OCI-LY7 (cell line): ENCODE measurements around the gene FBXL22. TPM values are rescaled to one million over a fixed set of nuclear protein-coding genes. Genes with fewer than 3 reads are reported as not detected.

Experiments used
- BruUV-seq: library from RNA; stranded (reverse); fragments of 400-500 nt; replicated peaks from 2 replicates; lab custom pipeline; 2021; lab: Mats Ljungman, UMichigan
- CTCF ChIA-PET: fragments of 300-600 bp; sonication (Branson Sonifier 250); formaldehyde crosslinking; loops from one replicate; lab custom pipeline; 2022; ENCODE audit warnings: antibody characterized with exemption; ENCODE audit not compliant: unreplicated experiment; lab: Charles Lee
- POLR2A ChIA-PET: fragments of 300-600 bp; sonication (Branson Sonifier 250); formaldehyde crosslinking; loops from one replicate; lab custom pipeline; 2022; ENCODE audit warnings: antibody characterized with exemption; lab: Charles Lee
- DNase-seq: peaks from one replicate; pipeline ENCODE4 v3.0.0-alpha.2; 2015; ENCODE audit warnings: low spot score
- H2AFZ ChIP-seq: fragments of 200-600 bp; sonication (generic), shearing (Covaris generic); 2 replicates; pipeline ENCODE4 v1.6.1; 2014; ENCODE audit warnings: mild to moderate bottlenecking, antibody characterized with exemption, low read length, moderate library complexity
- H3K27ac ChIP-seq: fragments of 200-600 bp; sonication (generic); 2 replicates; pipeline ENCODE4 v1.5.1; 2014; ENCODE audit warnings: mixed run types, low read depth, mild to moderate bottlenecking, moderate library complexity, low read length, inconsistent platforms; ENCODE audit not compliant: poor library complexity, severe bottlenecking
- H3K36me3 ChIP-seq: fragments of 200-600 bp; sonication (generic); 2 replicates; pipeline ENCODE4 v1.6.1; 2014; ENCODE audit warnings: mild to moderate bottlenecking, antibody characterized with exemption, low read length, moderate library complexity, mixed read lengths; ENCODE audit not compliant: insufficient read depth
- H3K4me1 ChIP-seq: fragments of 200-600 bp; sonication (generic); 2 replicates; pipeline ENCODE4 v1.5.1; 2014; ENCODE audit warnings: mild to moderate bottlenecking, low read length; ENCODE audit not compliant: insufficient read depth, poor library complexity, severe bottlenecking
- H3K4me2 ChIP-seq: fragments of 200-600 bp; sonication (generic); 2 replicates; pipeline ENCODE4 v1.6.1; 2014; ENCODE audit warnings: mild to moderate bottlenecking, low read length
- H3K4me3 ChIP-seq: fragments of 200-600 bp; sonication (generic); 2 replicates; pipeline ENCODE4 v1.5.1; 2014; ENCODE audit warnings: mild to moderate bottlenecking, low read depth, low read length; ENCODE audit not compliant: poor library complexity, severe bottlenecking
- H3K79me2 ChIP-seq: fragments of 200-600 bp; sonication (generic); 2 replicates; pipeline ENCODE4 v1.6.1; 2016; ENCODE audit warnings: low read depth, mild to moderate bottlenecking, low read length, moderate library complexity, mixed read lengths; ENCODE audit not compliant: insufficient read depth
- H3K9me2 ChIP-seq: fragments of 200-600 bp; sonication (generic); 2 replicates; pipeline ENCODE4 v1.6.1; 2016; ENCODE audit warnings: mild to moderate bottlenecking, low read length, mixed read lengths; ENCODE audit not compliant: insufficient read depth
- H3K9me3 ChIP-seq: fragments of 200-600 bp; sonication (generic); 2 replicates; pipeline ENCODE4 v1.6.1; 2014; ENCODE audit warnings: mild to moderate bottlenecking, mixed run types, low read length, mixed read lengths
- H4K20me1 ChIP-seq: fragments of 200-600 bp; sonication (generic); 2 replicates; pipeline ENCODE4 v1.6.1; 2014; ENCODE audit warnings: mild to moderate bottlenecking, antibody characterized with exemption, low read length, moderate library complexity, mixed read lengths; ENCODE audit not compliant: insufficient read depth
- CTCF ChIP-seq: fragments of 200-600 bp; sonication (generic); conservative IDR thresholded peaks from 2 replicates; pipeline ENCODE4 v1.5.1; 2014; ENCODE audit warnings: mild to moderate bottlenecking, antibody characterized with exemption, low read length, moderate library complexity, mixed read lengths
- EZH2phosphoT487 ChIP-seq: fragments of 200-600 bp; sonication (generic); IDR thresholded peaks from 2 replicates; pipeline ENCODE4 v1.6.1; 2018; ENCODE audit warnings: low read depth, borderline replicate concordance, mild to moderate bottlenecking, mixed run types, antibody characterized with exemption, low read length, moderate library complexity, mixed read lengths
- intact Hi-C: fragments of 100-400 bp; cut with micrococcal nuclease; formaldehyde crosslinking; loops from one replicate; pipeline ENCODE4 v1.10.0; 2022; ENCODE audit not compliant: unreplicated experiment
- total RNA-seq, 2 experiments: library from RNA; depleted of rRNA in 1 of 2; stranded (reverse); fragments of >200 nt in 1 of 2; shearing (Covaris generic) in 1 of 2; gene quantifications; 2 replicates each; pipeline ENCODE4 v1.2.3, GENCODE V29; 2014 to 2022

FBXL22 gene
- total RNA-seq, 2 experiments from 2014 or later: 0.19 TPM; not detected in 1

- no peak overlapping the region for H2AFZ ChIP-seq
- no peak overlapping the region for H3K27ac ChIP-seq
- DNase-seq: peak; percentile 19
- peaks cover 36% of the 10 kb centered on the region for H3K36me3 ChIP-seq
- no peak for TF ChIP-seq EZH2phosphoT487
- TF ChIP-seq CTCF: no peak
- H4K20me1 ChIP-seq: no peaks in the 10 kb centered on the region
- no peaks in the 10 kb centered on the region for H3K9me3 ChIP-seq
- no peak overlapping the region for H3K4me3 ChIP-seq
- H3K79me2 ChIP-seq: no peaks in the 10 kb centered on the region
- POLR2A ChIA-PET: interaction anchor here (1.0 to 1.5 kb wide), 2 partner anchors 11 to 89 kb away, joined by 3 to 4 read pairs; no protein-coding TSS in a partner anchor
- H3K4me2 ChIP-seq: no peak overlapping the region; the same call in 1 of the 2 replicates
- peaks cover 36% of the 10 kb centered on the region for H3K4me1 ChIP-seq
- CTCF ChIA-PET: no interaction called here
- H3K9me2 ChIP-seq: no peaks in the 10 kb centered on the region
- BruUV-seq: no TSS peak
- intact Hi-C loops: loop anchor here (5.0 kb wide), 1 partner anchor 88 kb away; no protein-coding TSS in a partner anchor
Measured at GRCh38 chr15:63595688-63596087, 1.5 kb upstream of the FBXL22 start.

GRCh38 chr15:63596676-63597037 lies 530 bp upstream of the FBXL22 start:
- Histone ChIP-seq H2AFZ (no peak overlapping the region), H3K9me2 (no peaks in the 10 kb centered on the region), H3K4me2 (no peak overlapping the region), H3K36me3 (peaks cover 26% of the 10 kb centered on the region), H3K4me3 (no peak overlapping the region), H3K9me3 (no peaks in the 10 kb centered on the region), H3K27ac (no peak overlapping the region), H3K79me2 (no peaks in the 10 kb centered on the region), H3K4me1 (peaks cover 44% of the 10 kb centered on the region), H4K20me1 (no peaks in the 10 kb centered on the region)
- DNase-seq: no peak
- intact Hi-C loops: loop anchor here (5.0 kb wide), 1 partner anchor 89 kb away; no protein-coding TSS in a partner anchor
- POLR2A ChIA-PET: interaction anchor here (0.7 to 1.5 kb wide), 3 partner anchors 12 to 130 kb away, joined by 3 to 4 read pairs (median 3); no protein-coding TSS in a partner anchor
- CTCF ChIA-PET: no interaction called here
- no peak for TF ChIP-seq CTCF
- TF ChIP-seq EZH2phosphoT487: no peak
- no TSS peak for BruUV-seq

GRCh38 chr15:63597821-63598220 lies 634 bp downstream of the FBXL22 start:
- H3K36me3 ChIP-seq: peaks cover 20% of the 10 kb centered on the region
- no peak overlapping the region for H3K27ac ChIP-seq
- no TSS peak for BruUV-seq
- TF ChIP-seq CTCF (no peak), EZH2phosphoT487 (no peak)
- no peak for DNase-seq
- ChIA-PET POLR2A (no interaction called here), CTCF (no interaction called here)
- H2AFZ ChIP-seq: no peak overlapping the region
- no peaks in the 10 kb centered on the region for H3K79me2 ChIP-seq
- no peaks in the 10 kb centered on the region for H3K9me2 ChIP-seq
- H3K4me3 ChIP-seq: no peak overlapping the region
- no peaks in the 10 kb centered on the region for H4K20me1 ChIP-seq
- peaks cover 55% of the 10 kb centered on the region for H3K4me1 ChIP-seq
- H3K9me3 ChIP-seq: no peaks in the 10 kb centered on the region
- intact Hi-C loops: loop anchor here (5.0 kb wide), 1 partner anchor 91 kb away; no protein-coding TSS in a partner anchor
- no peak overlapping the region; the same call in 1 of the 2 replicates for H3K4me2 ChIP-seq
